SK-N-SH treated with all-trans-retinoic acid at 6 μM for 48 hours (cell line): Measurements from ENCODE around the gene TMEM45B.
"Not testable (repeated sequence)": the region's sequence is repeated elsewhere in the genome, so short reads cannot be mapped to it uniquely, and the experiment has no call there.

Experiments used
- ATAC-seq: fragments of 200-7000 bp; cut with Tn5 transposase; 3 replicates; pipeline ENCODE4 v1.9.1; 2020; ENCODE audit warnings: mild to moderate bottlenecking, moderate library complexity
- ARNTL ChIP-seq: fragments of 450-650 bp; formaldehyde crosslinking; IDR thresholded peaks from 2 replicates; pipeline ENCODE4 v1.5.0; 2020; ENCODE audit warnings: low read depth, mild to moderate bottlenecking, moderate library complexity, borderline replicate concordance
- BACH2 ChIP-seq: fragments of 250-450 bp; sonication (Bioruptor Pico); IDR thresholded peaks from 2 replicates; pipeline ENCODE4 v1.9.0; 2021; ENCODE audit warnings: mild to moderate bottlenecking, borderline replicate concordance
- CREB5 ChIP-seq: fragments of 250-450 bp; sonication (Bioruptor Pico); IDR thresholded peaks from 2 replicates; pipeline ENCODE4 v1.5.1; 2020; ENCODE audit warnings: low read depth, mild to moderate bottlenecking, moderate library complexity
- CSDC2 ChIP-seq: fragments of 250-450 bp; sonication (Bioruptor Pico); IDR thresholded peaks from 2 replicates; pipeline ENCODE4 v1.5.0; 2020; ENCODE audit warnings: mild to moderate bottlenecking, moderate library complexity
- CSRNP3 ChIP-seq: fragments of 250-450 bp; sonication (Bioruptor Pico); IDR thresholded peaks from 2 replicates; pipeline ENCODE4 v1.5.1; 2021; ENCODE audit warnings: mild to moderate bottlenecking, moderate library complexity
- ESRRG ChIP-seq: fragments of 250-450 bp; sonication (Bioruptor Pico); IDR thresholded peaks from 2 replicates; pipeline ENCODE4 v1.6.1; 2021; ENCODE audit warnings: mild to moderate bottlenecking
- ISL1 ChIP-seq: fragments of 250-450 bp; sonication (Bioruptor Pico); IDR thresholded peaks from 2 replicates; pipeline ENCODE4 v2.1.2; 2022; ENCODE audit warnings: mild to moderate bottlenecking, moderate library complexity
- OSR1 ChIP-seq: fragments of 250-450 bp; sonication (Bioruptor Pico); IDR thresholded peaks from 2 replicates; pipeline ENCODE4 v1.8.0; 2022; ENCODE audit warnings: moderate library complexity, mild to moderate bottlenecking, inconsistent platforms
- PATZ1 ChIP-seq: fragments of 250-450 bp; sonication (Bioruptor Pico); IDR thresholded peaks from 2 replicates; pipeline ENCODE4 v1.8.0; 2020; ENCODE audit warnings: mild to moderate bottlenecking, moderate library complexity, borderline replicate concordance
- POU6F1 ChIP-seq: fragments of 250-450 bp; sonication (Bioruptor Pico); IDR thresholded peaks from 2 replicates; pipeline ENCODE4 v1.8.0; 2021; ENCODE audit warnings: low read depth, mild to moderate bottlenecking, moderate library complexity, borderline replicate concordance
- PPARA ChIP-seq: fragments of 250-450 bp; sonication (Bioruptor Pico); IDR thresholded peaks from 2 replicates; pipeline ENCODE4 v1.5.0; 2020; ENCODE audit warnings: mild to moderate bottlenecking, borderline replicate concordance
- SNAI2 ChIP-seq: fragments of 250-450 bp; sonication (Bioruptor Pico); IDR thresholded peaks from 2 replicates; pipeline ENCODE4 v1.5.0; 2020; ENCODE audit warnings: mild to moderate bottlenecking, moderate library complexity
- TCF4 ChIP-seq: fragments of 250-450 bp; sonication (Bioruptor Pico); IDR thresholded peaks from 2 replicates; pipeline ENCODE4 v1.8.0; 2021; ENCODE audit warnings: mild to moderate bottlenecking, moderate library complexity, borderline replicate concordance
- TSHZ2 ChIP-seq: fragments of 250-450 bp; sonication (Bioruptor Pico); IDR thresholded peaks from 2 replicates; pipeline ENCODE4 v1.5.0; 2020; ENCODE audit warnings: mild to moderate bottlenecking, moderate library complexity
- ZC3H10 ChIP-seq: fragments of 250-450 bp; sonication (Bioruptor Pico); IDR thresholded peaks from 2 replicates; pipeline ENCODE4 v1.5.1; 2021; ENCODE audit warnings: mild to moderate bottlenecking, moderate library complexity
- ZFP3 ChIP-seq: fragments of 250-450 bp; sonication (Bioruptor Pico); IDR thresholded peaks from 2 replicates; pipeline ENCODE4 v1.5.0; 2020; ENCODE audit warnings: mild to moderate bottlenecking, moderate library complexity
- ZFP30 ChIP-seq: fragments of 450-650 bp; formaldehyde crosslinking; IDR thresholded peaks from 2 replicates; pipeline ENCODE4 v1.5.0; 2022; ENCODE audit warnings: mild to moderate bottlenecking, moderate library complexity
- ZNF70 ChIP-seq: fragments of 450-650 bp; formaldehyde crosslinking; IDR thresholded peaks from 2 replicates; pipeline ENCODE4 v1.5.0; 2020; ENCODE audit warnings: mild to moderate bottlenecking, moderate library complexity

Gene TMEM45B

GRCh38 chr11:129800655-129801054, 15.0 kb upstream of the TMEM45B start:
- ATAC-seq: no peak
- no peak for TF ChIP-seq ZFP3 (CRISPR knock-in tag)

- no peak for ATAC-seq
- TF ChIP-seq CSDC2 (CRISPR knock-in tag) (no peak), CSRNP3 (CRISPR knock-in tag) (no peak), POU6F1 (CRISPR knock-in tag) (no peak), ZFP30 (CRISPR knock-in tag) (no peak), ESRRG (CRISPR knock-in tag) (no peak)
These were observed 12.1 kb upstream of the TMEM45B start for GRCh38 chr11:129803533-129803932.

- ATAC-seq: no peak
- TF ChIP-seq ZFP30 (CRISPR knock-in tag) (no peak), ARNTL (no peak), PATZ1 (CRISPR knock-in tag) (no peak), CREB5 (no peak), SNAI2 (CRISPR knock-in tag) (no peak), ZC3H10 (CRISPR knock-in tag) (no peak), ZFP3 (CRISPR knock-in tag) (no peak), CSDC2 (CRISPR knock-in tag) (no peak), BACH2 (no peak), POU6F1 (CRISPR knock-in tag) (no peak), OSR1 (CRISPR knock-in tag) (no peak), TSHZ2 (CRISPR knock-in tag) (no peak), ZNF70 (no peak), TCF4 (CRISPR knock-in tag) (no peak), ISL1 (CRISPR knock-in tag) (no peak), PPARA (CRISPR knock-in tag) (no peak), ESRRG (CRISPR knock-in tag) (no peak)
These were observed 11.6 kb upstream of the TMEM45B start for GRCh38 chr11:129804012-129804411.

- not testable (repeated sequence) for ATAC-seq
These were observed 7.4 kb upstream of the TMEM45B start for GRCh38 chr11:129808241-129808640.
